ENCODE measurements around the gene CDH10.

CDH10 gene

DNA sequence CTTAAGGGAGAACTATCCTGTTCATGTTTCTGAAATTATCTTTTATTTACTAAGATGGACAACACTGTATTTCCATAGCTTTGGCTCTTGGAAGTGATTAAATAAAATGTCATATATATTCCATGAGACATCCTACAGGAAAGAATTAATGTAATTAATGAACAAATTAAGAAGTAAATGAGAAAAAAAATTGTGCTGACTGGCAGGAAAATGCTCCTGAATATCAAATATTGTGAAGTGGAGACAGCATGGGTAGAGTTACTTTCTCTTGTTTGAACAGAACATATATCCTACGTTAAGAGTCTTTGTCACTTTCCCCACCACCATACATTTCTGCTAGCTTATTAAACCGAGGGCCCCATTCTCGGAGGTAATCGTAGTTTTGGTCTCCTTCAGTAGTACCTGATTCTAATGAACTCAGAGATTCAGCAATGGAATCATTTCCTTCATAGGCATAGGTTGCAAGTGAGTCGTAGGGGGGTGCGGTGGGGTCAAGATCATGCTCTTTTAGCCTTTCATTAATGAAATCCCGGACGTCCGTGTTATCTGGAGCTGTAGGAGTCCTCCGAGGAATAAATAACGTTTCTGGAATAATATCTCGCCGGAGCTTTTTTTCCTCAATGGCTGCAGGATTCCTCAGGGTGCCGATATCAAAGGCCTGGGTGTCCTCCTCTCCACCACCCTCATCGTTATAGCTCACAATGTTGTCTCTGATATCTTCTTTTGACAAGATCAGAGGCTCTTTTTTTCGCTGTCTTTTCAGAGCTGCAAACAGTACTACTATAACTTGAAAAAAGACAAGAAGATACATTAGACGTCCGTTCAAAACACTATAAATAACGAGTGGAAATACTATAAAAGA is 157.2 kb downstream of the CDH10 start:
- DNase-seq (ENCODE audit: low read depth in 2 of 2): no peak

DNA sequence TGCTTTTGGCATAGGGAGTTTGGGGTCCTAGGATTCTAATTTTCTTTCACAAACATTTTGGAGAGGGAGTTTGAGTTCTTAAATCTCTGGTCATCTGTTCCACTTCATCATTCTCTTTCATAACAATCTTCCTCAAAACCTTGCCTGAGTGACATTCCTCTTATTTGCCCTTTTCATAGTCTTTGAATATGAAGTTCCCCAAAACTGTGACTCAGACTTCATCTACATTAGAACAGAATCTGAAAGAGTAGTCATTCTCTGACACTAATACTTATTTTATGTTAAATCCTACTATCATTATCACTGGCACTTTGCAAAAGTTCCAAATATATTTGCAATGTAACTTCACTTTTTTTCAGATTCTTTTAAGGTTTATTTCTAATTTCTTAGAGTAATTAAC is 163.8 kb downstream of the CDH10 start:
- DNase-seq (ENCODE audit: low read depth in 2 of 2): no peak

DNA sequence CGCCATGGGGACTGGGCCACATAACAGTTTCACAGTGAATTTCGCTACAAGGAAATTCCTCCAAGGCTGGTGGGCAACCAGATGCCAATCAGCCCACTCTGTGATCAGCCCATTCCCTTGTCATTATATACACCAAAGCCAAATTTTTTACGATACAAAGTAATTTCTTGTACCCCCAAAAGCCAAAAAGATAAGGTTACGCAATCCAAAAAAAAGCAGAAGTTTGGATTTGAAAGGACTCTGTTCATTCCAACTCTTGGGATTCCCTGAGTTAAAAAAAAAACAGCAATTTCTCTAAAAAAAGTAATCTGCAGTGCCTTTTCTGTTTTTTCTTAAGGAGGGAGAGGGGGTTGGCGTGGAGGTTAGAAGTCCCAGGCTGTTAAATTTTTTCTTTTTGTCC is 166.8 kb downstream of the CDH10 start:
- DNase-seq (ENCODE audit: low read depth in 2 of 2): no peak

DNA sequence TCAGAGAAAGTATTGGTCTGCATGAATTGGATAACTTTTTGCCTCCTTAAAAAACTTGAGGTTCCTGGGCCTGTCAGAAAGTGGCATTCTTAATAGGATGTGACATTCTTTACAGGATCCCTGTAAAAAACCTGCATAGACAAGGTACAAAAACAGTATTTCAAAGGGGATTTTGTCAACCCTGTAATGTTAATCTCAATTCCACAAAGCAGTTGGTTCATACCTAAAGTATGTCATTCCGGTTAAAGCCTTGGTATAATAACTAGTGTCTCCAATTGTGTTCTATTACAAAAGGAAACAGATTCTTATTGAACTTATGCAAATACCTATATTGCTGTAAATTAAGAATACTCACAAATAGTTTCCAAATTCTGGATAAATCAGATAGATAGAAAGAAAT is 169.7 kb downstream of the CDH10 start:
- no peak for DNase-seq (ENCODE audit: low read depth in 2 of 2)

DNA sequence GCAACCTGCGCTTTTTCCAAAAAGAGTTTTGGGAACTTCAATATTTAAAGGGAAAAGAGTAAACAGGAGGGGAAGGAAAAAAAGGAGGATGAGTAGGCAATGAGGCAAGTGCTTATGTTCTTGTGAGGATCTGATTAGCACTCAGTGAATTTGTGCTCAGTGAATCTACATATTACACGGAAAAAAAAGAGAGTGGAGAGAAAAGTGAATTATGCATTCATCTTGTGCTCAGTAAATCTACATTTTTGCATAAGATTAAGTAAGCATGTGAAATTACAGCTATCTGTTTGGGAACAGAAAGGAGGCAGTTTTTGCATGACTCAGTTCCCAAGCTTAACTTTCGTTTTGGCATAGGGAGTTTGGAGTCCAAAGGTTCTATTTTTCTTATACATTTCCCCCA is 170.1 kb downstream of the CDH10 start:
- DNase-seq (ENCODE audit: low read depth in 2 of 2): no peak

DNA sequence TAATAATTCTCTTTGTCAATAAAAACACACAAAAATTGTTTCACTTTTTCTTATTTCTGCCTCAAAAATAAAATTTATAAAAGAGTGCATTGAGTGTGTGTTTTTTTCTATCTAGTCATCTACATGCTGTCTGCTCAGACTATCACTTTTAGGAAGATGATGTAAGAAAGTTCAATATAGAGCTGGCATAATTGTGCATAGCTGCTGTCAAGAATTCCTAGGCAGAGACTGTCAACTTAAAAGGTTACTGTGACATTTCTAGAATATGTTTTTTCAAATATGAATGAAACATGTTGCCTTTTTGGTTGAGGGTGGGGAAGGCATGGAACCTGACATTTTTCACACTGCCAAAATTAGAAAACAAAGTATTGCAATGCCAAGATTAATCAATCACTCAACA is 172.3 kb downstream of the CDH10 start:
- no peak for DNase-seq (ENCODE audit: low read depth in 2 of 2)

DNA sequence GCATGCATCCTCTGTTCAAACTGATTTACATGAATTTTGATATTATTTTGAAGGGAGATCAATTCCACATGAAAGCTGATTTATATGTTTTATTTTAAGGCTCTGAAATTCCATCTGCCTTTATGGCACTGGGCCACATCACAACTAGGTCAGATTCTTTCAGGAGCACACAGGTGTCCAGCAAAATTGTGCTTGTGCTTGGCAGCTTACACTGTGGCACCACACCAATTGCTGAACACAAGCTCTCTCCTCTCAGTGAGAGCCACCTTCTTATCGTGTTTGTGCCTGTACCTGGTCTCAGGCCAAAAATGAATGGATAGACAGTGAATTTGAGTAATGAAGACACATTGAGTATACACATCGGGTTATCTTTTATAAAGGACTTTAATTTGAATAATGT is 200.4 kb downstream of the CDH10 start:
- DNase-seq (ENCODE audit: low read depth in 2 of 2): no peak

DNA sequence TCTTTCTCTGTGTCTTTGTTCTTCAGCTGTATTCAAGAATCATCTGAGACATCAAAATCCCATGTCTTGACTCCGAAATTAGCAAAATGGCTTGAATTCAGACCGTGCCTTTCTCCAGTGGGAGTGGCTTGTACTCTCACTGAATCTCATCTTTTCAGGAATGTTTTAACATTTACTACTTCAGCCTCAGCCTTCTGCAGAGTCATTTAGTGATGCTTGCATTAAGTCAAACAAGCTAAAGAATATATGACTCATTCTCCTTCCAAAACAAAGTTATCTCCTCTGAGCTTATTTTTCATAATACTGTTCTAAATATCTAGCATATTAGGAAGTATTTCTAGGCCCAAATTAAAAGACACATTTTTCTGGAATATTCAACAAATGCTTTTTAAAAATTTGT is 205.3 kb downstream of the CDH10 start:
- DNase-seq (ENCODE audit: low read depth in 2 of 2): no peak

All from stimulated activated CD4-positive, alpha-beta T cell treated with anti-CD3 and anti-CD28 coated beads, Interleukin-4, amount 100 ng/mL, for 48 hours (primary cell).